HG03025 (cell line): ENCODE results near the gene SMIM44.
"Not testable (repeated sequence)": the region's sequence is repeated elsewhere in the genome, so short reads cannot be mapped to it uniquely, and the experiment has no call there.

Source experiments
- ATAC-seq: cut with Tn5 transposase; IDR thresholded peaks from one replicate; pipeline ENCODE4 v1.9.1; 2021; ENCODE audit warnings: mild to moderate bottlenecking, moderate library complexity; ENCODE audit not compliant: unreplicated experiment, low FRiP score

SMIM44 gene

DNA sequence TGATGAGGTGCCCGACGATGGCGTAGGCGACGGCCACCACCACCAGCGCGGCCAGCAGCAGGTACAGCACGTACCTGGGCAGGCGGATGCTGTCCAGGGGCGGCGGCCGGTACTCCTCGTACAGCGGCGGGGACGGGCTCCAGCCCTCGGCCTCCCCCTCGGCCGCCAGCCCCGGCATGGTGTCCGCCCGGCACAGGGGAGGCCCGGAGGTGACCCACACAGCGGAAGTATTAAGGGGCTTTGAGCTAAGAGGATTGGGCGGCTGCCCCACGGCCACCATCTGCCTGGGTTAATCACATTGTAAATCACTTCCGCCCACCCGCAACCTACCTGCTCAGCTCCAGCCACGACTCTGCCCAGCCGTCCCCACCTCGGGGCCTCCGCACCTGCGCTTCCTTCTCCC is at the start of gene SMIM44:
Gene SMIM44 (minus strand): TSS at position 216 of the 403 bp plus-strand sequence. CDS start 38 bp downstream, at position 178.
- no peak for ATAC-seq

DNA sequence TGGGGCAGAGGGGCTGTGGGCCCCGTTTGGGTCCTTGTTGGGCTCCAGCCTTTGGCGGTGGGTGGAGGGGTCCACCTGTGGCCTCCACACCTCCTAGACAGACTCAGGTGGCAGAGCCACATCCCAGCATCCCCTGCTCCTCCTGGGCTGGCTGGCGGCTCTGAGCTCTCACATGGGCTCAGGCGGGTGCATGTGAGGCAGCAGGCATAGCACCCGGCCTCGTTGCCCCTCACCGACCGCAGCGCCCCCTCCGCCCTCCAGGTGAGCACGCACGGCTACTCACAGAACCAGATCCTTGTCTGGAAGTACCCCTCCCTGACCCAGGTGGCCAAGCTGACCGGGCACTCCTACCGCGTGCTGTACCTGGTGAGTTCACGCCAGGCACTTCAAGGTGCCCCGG is 49.8 kb upstream of the SMIM44 start:
- ATAC-seq = no peak

DNA sequence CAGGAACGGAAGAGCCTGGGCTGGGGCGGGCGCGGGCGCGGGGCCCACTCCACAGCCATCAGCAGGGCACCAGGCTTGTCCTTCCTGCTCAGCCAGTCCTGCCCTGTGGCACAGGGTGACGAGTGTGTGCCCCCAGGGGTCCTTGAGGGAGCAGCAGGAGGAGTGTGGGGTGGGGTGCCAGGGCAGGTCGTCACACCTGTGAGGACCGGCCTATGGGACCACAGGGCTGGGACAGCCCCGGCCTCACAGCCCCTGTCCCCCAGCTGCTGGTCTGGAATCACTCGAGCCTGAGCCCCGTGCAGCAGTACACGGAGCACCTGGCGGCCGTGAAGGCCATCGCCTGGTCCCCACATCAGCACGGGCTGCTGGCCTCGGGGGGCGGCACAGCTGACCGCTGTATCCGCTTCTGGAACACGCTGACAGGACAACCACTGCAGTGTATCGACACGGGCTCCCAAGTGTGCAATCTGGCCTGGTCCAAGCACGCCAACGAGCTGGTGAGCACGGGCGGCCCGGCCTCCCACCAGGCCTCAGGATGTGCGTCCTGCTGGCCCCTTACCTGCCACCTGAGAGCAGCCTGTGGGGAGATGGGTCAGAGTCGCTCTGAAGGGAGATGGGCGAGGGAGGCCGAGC is 49.0 kb upstream of the SMIM44 start:
- ATAC-seq = no peak

DNA sequence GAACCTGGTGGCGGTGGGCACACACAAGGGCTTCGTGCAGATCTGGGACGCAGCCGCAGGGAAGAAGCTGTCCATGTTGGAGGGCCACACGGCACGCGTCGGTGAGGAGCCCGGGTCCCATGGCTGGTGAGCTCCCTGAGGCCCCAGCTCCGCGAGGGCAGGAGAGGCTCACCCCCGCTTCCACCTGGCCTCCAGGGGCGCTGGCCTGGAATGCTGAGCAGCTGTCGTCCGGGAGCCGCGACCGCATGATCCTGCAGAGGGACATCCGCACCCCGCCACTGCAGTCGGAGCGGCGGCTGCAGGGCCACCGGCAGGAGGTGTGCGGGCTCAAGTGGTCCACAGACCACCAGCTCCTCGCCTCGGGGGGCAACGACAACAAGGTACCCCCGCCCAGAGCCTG is 48.5 kb upstream of the SMIM44 start:
- ATAC-seq = no peak

DNA sequence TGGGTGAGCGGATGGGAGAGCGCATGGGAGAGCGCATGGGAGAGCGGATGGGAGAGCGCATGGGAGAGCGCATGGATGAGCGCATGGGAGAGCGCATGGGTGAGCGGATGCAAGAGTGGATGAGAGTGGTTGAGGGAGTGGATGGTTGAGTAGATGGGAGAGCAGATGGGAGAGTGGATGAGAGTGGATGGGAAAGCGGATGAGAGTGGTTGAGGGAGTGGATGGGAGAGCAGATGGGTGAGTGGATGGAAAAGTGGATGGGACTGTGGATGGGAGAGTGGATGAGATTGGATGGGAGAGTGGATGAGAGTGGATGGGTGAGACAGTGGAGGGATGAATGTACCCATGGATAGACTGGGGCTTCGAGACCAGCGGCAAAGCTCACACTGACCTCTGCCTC is 47.1 kb upstream of the SMIM44 start:
- ATAC-seq = no peak

DNA sequence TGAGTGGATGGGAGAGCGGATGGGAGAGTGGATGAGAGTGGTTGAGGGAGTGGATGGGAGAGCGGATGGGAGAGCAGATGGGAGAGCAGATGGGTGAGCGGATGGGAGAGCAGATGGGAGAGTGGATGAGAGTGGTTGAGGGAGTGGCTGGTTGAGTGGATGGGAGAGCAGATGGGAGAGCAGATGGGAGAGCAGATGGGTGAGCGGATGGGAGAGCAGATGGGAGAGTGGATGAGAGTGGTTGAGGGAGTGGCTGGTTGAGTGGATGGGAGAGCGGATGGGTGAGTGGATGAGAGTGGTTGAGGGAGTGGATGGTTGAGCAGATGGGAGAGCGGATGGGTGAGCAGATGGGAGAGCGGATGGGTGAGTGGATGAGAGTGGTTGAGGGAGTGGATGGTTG is 46.1 kb upstream of the SMIM44 start:
- not testable (repeated sequence) for ATAC-seq

DNA sequence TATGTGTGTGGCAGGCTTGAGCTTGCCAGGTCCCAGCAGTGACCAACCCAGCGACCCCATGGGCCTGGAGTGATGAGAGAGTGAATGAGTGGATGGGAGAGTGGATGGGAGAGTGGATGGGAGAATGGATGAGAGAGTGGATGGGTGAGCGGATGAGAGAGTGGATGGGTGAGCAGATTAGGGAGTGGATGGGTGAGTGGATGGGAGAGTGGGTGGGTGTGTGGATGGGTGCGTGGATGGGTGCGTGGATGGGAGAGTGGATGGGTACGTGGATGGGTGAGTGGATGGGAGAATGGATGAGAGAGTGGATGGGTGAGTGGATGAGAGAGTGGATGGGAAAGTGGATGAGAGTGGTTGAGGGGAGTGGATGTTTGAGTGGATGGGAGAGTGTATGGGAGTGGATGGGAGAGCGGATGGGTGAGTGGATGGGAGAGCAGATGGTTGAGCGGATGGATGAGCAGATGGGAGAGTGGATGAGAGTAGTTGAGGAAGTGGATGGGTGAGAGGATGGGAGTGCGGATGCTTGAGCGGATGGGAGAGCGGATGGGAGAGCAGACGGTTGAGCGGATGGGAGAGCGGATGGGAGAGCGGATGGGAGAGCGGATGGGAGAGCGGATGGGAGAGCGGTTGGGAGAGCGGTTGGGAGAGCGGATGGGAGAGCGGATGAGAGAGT is 45.4 kb upstream of the SMIM44 start:
- no peak for ATAC-seq

DNA sequence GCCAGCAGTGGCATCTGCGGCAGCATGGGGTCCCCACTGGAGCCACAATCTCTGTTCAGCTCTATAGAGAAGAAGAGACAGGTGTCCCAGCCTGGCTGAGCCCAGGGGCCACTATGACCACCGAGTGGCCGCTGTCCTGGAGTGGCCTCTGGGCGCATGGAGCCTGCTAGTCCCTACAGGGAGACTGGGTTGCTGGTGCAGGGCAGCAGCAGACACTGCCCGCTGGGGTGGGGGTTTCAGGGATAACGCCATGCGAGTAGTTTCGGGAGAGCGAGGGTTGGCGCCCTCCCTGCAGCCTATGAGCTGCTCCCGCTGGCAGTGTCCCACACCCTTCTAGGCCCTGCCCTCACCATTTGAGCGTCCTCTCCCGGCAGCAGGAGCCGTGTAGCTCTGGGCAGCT is 44.8 kb upstream of the SMIM44 start:
- ATAC-seq = no peak

DNA sequence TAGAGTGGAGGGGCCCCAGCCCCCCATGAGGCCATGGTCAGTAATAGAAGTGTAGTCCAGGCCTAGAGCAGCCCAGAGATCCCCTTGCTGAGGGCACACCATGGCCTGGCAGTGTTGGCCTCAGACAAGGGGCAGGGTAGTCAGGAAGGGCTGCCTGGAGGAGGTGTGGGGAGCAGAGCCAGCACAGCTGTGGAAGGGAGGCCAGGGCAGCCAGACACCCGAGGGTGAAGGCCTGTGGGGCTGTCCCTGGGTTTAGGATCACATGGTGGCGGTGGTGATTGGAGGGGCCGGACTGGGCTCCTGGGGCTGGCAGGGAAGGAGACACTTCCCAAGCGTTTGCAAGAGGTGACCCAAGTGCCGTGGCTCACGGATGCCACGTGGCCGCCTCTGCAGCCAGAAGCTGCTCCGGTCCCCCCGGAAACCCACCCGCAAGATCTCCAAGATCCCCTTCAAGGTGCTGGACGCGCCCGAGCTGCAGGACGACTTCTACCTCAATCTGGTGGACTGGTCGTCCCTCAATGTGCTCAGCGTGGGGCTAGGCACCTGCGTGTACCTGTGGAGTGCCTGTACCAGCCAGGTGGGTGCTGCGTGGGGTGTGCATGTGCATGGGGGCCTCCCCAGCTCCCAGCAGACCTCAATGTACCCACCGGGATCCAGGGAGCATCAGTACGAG is 44.1 kb upstream of the SMIM44 start:
- ATAC-seq = no peak

DNA sequence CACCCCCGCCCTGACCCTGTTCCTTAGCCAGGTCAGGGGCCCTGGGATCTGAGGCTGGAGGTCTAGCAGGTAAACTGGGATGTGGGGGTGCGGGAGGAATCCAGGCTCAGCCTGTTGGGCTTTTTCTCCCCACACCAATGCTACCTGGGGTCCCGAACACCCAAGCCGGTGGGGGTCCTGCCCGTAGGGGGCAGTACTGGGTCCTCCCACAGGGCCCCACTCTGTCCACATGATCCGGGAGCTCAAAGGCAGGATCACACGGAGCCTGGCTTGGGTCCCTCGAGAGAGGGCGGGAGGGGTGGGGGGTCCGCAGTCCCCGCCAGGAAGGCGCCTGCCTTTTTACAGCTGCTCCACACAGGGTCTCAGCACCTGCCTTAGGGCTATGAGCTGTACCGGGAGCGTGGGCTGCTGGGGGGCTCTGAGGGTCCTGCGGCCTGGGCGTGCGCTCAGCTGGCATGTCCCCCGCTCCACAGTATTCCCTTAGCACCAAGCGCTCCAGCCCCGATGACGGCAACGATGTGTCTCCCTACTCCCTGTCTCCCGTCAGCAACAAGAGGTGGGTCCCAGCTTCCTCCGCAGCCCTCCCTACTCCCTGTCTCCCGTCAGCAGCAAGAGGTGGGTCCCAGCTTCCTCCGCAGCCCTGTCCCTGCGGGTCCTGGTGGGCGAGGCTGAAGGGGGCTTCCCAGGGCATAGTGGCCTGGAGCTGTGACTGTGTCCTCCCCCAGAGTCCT is 43.4 kb upstream of the SMIM44 start:
- ATAC-seq = no peak

DNA sequence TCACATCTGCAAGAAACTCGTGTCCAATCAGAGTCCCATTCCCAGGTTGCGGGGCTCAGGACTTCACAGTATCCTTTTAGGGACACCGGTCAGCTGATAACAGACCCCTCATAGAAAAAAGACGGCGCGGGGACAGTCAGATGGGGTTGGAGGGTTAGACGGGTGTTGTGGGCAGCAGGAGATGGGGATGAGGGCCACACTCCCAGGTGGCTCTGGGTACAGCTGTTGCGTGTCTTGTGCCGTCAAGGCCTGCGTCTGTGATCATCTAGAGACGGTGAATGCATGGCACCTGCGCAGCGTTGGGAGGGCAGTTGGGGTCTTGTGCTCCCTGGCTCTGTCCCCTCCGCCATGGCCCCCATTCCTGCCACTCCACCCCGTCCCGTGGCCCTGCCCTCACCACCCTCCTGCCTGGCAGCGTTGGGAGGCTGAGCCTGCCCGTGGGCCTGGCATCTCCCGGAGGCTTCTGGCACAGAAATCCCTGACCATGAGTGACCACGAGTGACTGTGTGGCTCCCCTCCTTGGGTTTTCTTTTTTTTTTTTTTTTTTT is 41.7 kb upstream of the SMIM44 start:
- ATAC-seq = no peak

DNA sequence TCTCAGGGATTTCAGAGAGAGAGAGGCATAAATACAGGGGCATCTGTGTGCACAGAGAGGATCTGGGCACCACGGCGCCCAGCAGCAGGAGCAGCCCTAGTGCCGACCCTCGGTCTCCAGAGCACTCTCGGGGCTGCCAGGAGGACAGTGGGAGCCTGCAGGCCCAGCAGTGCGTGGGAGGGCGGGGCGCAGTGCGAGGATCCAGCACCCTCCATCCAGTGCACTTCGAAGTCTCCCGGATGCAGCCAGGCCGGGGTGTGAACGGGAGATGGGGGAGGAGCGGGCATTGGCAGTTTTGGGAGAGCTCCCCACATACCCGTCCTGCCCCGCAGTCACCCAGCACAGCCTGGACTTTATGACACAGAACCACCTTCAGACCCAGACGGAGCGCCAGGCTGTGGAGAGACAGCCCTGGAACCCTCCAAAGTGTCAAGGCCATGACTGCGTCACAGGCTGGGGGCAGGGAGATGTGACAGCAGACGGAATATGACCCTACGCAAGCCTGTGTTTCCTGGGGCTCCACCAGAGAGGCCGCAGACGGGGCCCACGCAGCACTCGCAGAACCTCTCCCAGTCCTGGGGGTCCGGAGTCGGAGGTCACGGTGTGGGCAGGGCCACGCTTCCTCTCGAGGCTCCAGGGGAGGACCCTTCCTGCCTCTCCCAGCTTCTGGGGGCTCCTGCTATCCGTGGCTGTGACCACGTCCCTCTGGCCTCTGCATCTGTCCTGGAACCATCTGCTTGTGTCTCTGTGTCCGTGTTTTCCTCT is 41.0 kb upstream of the SMIM44 start:
- ATAC-seq = no peak

DNA sequence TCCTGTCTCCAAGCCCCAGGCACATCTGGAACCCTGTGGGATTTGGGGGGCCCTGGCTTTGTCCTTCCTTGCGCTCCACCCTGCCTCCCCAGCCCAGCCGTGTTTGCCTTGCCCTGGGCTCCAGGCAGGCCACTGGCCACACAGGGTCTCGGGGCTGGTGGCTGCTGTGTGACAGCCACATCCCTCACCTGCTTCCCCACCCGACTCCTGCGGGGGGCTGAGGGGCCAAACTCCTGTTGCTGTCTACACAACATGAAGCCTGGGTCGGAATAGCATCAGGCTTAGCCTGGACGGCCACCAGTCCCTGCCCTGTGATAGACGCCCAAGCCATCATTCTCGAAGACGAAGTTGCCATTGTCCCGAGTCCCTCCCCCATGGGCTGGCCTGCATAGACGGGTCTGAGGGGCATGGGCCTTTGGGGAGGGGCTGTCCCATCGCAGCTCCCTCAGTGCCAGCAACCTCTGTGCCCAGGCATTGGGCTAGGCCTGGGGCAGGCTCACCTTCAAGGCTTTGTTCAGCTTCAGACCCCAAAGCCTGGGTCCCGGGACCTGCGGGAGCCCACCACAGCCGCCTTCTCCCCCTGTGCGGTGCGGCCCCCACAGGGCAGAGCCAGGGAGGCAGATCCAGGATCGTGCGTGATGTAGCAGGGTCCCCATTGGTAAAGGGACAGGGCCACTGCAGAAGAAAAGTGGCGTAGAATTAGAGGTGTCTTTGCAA is 40.3 kb upstream of the SMIM44 start:
- ATAC-seq = no peak

DNA sequence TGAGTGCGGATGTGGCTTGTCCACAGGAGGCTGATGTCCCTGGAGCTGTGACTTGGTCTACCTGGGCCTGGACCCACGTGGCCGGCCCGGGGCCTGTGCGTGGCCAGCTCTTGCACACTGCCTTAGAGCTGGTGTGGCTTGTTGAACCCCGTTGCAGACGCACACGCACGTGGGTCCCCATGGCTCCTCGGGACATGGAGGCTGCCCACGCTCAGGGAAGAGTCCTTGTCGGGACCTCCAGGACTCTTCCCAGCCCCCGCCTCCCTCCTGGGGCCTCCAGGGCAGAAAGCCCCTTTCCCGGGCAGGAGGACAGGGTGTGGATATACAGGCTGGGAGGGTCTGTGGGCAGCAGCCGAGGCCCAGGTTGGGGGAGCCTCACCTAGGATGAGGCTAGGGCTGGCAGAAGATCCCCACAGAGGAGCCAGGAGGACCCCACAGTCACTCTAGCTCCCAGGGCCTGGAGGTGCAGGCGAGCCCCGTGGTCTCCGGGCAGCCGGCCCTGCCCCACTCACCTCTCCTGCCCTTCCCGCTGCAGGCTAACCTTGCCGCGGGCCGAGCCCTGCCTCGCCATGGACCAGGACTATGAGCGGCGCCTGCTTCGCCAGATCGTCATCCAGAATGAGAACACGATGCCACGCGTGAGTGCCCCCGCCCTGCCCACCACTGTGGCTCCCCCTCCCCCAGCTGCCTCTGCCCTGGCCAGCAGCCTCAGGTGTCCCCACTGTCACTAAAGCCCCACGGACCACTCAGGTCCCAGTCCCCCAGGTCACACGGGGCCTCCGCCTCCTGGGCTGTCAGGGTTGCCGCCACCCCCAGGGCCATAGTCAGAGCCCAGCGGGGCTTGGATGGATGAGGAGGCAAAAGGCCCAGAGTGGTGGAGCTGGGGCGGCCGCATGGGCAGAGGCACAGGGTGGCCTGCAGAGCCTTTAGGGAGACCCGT is 39.5 kb upstream of the SMIM44 start:
- ATAC-seq = no peak

DNA sequence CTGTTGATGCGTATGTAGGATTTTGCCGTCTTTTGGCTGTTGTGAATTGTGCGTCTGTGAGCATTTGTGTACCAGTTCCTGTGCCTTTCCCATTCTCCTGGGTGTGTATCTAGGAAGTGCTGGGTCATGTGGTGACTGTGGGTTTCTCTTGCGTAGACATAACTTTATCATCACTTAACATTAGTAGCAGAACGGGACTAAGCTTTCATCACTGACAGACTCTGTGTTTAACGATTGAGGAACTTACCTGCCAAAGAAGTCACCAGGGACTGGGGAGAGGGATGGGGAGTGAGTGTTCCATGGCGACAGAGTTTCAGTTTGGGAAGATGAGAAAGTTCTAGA is 37.8 kb upstream of the SMIM44 start:
- no peak for ATAC-seq

DNA sequence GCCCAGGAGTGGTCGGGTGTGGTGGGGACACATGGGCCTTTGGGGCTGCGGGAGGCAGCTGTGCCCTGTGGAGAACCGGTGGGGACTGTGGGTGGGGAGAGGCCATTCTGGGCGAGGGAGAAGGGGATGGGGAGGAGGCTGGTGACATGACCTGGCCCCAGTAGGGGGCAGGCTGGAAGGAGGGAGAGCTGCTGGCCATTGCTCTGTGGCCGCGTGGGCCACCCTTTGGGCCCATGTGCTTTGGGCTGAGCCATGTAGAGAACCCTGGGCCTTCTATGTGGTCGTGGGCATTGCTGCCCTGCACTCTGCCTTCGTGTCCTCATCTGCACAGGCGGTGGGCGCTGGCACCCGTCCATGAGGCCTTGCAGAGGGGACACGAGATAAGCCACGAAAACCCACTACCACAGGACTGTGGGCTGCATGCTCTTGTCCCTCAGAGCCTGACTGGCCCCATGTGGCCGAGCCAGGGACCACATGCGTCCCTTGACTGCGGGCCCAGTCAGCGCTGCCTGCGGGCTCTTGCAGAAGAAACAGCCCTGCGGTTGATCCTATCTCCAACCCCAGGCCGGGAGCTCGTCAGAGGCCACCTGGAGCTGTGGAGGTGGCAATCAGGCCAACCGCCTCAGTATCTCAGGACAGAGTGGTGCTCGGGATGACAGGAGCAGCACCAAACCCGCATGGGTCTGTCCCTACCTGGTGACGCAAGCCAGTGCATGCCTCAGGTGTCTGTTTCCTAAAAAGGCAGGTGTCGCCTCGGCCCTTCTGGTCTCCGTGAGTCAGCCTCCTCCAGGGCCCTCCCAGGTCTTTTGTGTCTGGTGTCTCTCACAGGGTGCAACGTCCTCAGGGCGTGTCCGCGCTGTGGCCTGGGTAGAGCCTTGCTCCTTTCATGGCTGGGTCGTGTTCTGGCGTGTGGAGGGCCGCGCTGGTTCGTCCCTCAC is 37.2 kb upstream of the SMIM44 start:
- ATAC-seq = no peak

DNA sequence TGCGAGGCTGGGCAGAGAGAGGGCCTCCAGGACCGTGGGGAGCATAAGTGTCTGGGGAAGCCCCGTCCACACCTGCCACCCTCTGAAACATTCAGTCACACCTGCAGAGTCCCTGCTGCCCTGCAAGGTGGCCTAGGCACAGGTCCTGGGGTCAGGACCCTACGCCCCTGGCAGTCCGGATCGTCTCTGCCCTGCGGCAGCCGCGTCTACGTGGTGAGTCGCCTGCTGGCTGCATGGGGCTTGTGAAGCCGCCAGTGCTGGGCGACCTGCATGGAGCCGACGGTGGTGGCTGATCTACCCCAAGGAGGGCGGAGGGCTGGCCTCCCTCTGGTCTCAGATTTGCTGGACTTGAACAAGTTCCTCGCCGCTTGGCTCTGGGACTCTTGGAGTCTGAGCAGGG is 35.9 kb upstream of the SMIM44 start:
- no peak for ATAC-seq

DNA sequence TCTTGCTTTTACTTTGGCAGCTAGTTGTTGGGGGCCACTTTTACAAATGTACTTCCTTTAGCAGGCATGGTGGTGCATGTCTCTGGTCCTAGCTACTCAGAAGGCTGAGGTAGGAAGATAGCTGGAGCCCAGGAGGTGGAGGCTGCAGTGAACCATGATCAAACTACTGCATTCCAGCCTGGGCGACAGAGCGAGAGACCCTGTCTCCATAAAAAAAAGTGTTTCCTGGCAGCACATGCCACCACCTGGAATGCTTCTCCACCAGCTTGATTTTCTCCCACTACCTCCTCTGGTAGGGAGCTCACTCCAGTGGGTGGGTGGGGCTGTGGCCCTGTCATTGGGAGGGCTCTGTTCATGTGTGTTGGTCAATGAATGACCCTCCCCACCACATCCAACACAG is 35.4 kb upstream of the SMIM44 start:
- ATAC-seq = no peak
